GM18868 (cell line): ENCODE measurements around the gene INPP5B.
"Not testable (repeated sequence)": the region's sequence is repeated elsewhere in the genome, so short reads cannot be mapped to it uniquely, and the experiment has no call there.

Source experiments
- ATAC-seq: cut with Tn5 transposase; IDR thresholded peaks from one replicate; pipeline ENCODE4 v1.9.1; 2021; ENCODE audit warnings: mild to moderate bottlenecking, moderate library complexity; ENCODE audit not compliant: unreplicated experiment

INPP5B gene

GRCh38 chr1:37946703-37947360 is at the start of gene INPP5B:
Gene INPP5B, minus strand, starts transcription at chr1:37947053. Its CDS starts 745 bp downstream, at chr1:37946308.
- ATAC-seq, result peak; percentile 87

GRCh38 chr1:37995751-37996345 is 49.0 kb upstream of the INPP5B start:
- no peak for ATAC-seq

GRCh38 chr1:37994886-37995566 is 48.2 kb upstream of the INPP5B start:
- no peak for ATAC-seq

- ATAC-seq, result peak; percentile 24
Observed at GRCh38 chr1:37989361-37989930, 42.6 kb upstream of the INPP5B start.

GRCh38 chr1:37987679-37988078 is 40.8 kb upstream of the INPP5B start:
- no peak for ATAC-seq

GRCh38 chr1:37983546-37983945 is 36.7 kb upstream of the INPP5B start:
- ATAC-seq, result no peak

GRCh38 chr1:37978541-37978940 is 31.7 kb upstream of the INPP5B start:
- ATAC-seq, result no peak

GRCh38 chr1:37975083-37975482 is 28.2 kb upstream of the INPP5B start:
- not testable (repeated sequence) for ATAC-seq

GRCh38 chr1:37974567-37974966 is 27.7 kb upstream of the INPP5B start:
- ATAC-seq, result no peak

- not testable (repeated sequence) for ATAC-seq
Observed at GRCh38 chr1:37973684-37974083, 26.8 kb upstream of the INPP5B start.

GRCh38 chr1:37965301-37965700 is 18.4 kb upstream of the INPP5B start:
- ATAC-seq, result no peak

- ATAC-seq, result not testable (repeated sequence)
Observed at GRCh38 chr1:37964106-37964505, 17.3 kb upstream of the INPP5B start.

- no peak for ATAC-seq
Observed at GRCh38 chr1:37958690-37959089, 11.8 kb upstream of the INPP5B start.

GRCh38 chr1:37955685-37956084 is 8.8 kb upstream of the INPP5B start:
- no peak for ATAC-seq

GRCh38 chr1:37954316-37954971 is 7.6 kb upstream of the INPP5B start:
- ATAC-seq, result no peak

GRCh38 chr1:37952738-37953137 is 5.9 kb upstream of the INPP5B start:
- no peak for ATAC-seq

GRCh38 chr1:37951783-37952624 is 5.2 kb upstream of the INPP5B start:
- no peak for ATAC-seq

- no peak for ATAC-seq
Observed at GRCh38 chr1:37951041-37951782, 4.4 kb upstream of the INPP5B start.

- no peak for ATAC-seq
Observed at GRCh38 chr1:37949524-37950152, 2.8 kb upstream of the INPP5B start.
